NCI-H446 (cell line): ENCODE data around the gene TPST1.
"Not testable (repeated sequence)": the region's sequence is repeated elsewhere in the genome, so short reads cannot be mapped to it uniquely, and the experiment has no call there.

ENCODE experiments used
- DNase-seq, 2 experiments: peaks; one replicate each; lab custom pipeline; 2025; lab: John Stamatoyannopoulos, UW

TPST1 gene

DNA sequence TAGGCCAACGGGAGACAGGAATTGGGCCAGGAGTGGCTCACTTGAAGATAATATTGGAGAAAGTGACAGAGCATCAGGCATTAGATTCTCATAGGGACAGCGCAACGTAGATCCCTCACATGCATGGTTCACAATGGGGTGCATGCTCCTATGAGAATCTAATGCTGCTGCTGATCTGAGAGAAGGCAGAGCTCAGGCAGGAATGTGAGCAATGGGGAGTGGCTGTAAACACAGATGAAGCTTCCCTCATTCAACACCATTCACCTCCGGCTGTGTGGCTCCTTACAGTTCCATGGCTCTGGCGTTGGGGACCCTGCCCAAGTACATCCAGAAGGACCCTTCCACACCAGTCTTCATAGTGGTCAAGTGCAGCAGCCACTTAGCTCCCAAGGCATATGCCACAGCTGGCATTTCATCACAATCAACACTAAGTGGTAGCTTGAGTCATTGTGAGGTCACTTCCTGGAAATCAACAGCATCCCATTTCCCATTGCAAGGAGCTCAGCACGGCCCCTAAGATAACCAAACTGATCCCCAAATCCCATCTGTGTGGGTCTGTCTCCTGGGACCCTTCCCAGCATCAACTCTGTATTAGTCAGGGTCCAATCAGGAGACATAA is 174.5 kb downstream of the TPST1 start:
- DNase-seq: no peak

DNA sequence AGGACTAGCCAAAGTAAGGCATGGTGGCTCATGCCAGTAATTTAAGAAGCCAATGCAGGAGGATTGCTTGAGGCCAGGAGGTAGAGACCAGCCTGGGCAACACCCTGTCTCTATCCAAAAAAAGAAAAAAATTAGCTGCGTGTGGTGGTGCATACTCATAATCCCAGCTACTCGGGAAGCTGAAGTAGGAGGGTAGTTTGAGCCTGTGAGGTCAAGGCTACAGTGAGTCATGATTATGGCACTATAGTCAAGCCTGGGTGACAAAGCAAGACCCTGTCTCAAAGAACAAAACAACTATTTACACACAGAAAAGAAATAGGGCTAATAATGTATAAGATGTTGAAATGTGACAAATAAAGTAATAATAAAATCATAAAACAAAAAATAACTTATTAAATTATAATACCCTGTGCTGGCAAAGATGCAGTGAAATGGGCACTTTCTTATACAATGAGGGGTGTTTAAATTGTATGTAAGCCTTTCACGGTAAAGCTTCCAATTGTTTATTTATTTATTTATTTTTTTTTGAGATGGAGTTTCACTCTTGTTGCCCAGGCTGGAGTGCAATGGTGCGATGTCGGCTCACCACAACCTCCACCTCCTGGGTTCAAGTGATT is 175.2 kb downstream of the TPST1 start:
- no peak for DNase-seq

DNA sequence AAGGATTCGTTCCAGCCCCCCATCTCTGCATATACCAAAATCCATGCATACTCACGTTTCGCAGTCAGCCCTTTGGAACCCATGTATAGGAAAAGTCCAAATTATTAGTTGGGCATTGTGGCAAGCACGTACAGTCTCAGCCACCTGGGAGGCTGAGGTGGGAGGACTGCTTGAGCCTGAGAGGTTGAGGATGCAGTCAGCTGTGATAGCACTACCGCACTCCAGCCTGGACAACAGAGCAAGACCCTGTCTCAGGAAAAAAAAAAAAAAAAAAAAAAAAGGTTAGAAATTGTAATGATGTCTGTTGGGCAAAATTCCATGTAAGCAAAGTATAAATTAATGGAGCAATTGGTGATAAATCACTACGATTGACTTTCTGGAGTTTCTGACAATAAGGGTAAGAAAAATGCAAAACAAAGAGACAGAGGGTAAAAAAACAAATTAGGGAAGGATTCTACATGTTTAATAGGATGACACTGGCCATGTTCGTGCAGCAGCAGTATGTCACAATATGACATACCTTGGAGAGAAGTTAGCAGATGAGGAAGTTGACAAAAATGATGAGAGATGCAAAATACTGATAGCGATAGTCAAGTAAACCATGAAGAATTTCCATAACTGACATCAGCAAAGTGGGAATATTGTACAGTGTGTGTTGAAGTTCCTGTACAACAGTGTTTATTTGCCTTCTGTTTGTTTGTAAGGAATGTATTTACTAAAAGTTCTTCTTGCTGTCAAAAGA is 177.2 kb downstream of the TPST1 start:
- DNase-seq: not testable (repeated sequence)

DNA sequence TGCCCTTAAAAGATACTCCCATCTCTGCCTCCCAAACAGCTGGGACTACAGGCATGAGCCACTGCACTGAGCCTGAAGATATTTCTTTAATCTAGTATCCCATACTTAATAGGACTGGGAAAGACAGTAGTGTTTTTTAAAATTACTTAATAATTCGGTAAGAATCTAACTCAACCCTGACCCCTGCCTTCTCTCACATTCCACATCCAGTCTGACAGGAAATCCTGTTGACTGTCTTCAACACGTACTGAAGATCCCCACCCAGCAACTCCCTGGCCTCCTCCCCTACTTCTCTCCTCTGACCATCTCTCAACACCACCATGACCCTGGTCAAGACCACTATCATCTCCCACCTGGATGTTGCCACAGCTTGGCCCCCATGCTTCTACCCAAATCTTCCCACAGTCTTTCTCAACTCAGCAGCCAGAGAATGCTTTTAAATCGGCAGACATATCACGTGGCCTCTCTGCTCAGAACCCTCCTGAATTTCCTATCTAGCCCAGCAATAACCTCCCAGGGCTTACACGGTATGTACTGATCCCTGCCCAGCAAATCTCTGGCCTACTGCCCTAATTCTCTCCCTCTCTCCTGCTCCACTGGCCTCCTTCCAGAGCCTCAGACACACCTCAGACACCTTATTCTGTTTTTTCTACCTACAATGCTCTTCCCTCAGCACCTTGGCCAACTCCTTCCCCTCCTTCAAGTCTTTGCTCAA is 180.2 kb downstream of the TPST1 start:
- DNase-seq: not testable (repeated sequence)

DNA sequence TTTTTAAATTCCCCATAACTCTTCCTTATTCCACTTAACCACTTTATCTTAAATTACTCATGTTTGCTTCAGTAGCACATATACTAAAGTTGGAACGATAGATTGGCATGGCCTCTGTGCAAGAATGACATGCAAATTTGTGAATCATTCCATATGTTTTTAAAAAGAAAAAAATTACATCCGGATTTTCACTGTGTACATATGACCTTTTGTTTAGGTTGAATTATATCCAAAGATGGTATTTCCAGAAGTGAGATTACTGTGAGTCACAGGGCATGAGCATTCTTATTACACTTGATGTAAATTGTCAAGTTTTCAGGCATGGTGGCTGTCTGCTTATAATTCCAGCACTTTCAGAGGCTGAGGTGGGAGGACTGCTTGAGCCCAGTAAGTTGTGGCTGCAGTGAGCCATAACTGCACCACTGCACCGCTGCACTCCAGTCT is 190.0 kb downstream of the TPST1 start:
- not testable (repeated sequence) for DNase-seq

DNA sequence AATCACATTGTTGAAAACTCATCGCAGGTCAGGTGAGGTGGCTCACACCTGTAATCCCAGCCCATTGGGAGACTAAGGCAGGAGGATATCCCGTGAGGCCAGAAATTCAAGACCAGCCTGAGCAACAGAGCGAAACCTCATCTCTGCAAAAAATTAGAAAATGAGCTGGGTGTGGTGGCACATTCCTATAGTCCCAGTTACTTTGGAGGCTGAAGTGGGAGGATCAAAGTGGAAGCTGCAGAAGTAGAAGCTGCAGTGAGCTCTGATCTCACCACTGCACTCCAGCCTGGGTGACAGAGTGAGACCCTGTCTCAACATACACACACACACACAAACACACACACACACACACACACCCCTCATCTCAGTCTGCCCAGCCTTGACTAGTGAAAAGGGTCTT is 190.9 kb downstream of the TPST1 start:
- DNase-seq: not testable (repeated sequence)

DNA sequence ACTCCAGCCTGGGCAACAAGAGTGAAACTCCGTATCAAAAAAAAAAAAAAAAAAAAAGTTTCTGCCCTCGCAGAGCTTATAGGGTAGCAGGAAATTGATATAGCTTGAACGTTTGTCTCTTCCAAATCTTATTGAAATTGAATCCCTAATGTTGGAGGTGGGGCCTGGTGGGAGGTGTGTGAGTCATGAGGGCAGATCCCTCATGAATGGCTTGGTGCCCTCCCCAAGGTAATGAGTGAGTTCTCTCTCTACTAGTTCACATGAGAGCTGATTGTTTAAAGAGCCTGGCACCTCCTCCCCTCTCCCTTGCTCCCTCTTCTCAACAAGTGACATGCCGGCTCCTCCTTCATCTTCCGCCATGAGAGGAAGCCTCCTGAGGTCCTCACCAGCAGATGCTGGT is 193.7 kb downstream of the TPST1 start:
- not testable (repeated sequence) for DNase-seq

DNA sequence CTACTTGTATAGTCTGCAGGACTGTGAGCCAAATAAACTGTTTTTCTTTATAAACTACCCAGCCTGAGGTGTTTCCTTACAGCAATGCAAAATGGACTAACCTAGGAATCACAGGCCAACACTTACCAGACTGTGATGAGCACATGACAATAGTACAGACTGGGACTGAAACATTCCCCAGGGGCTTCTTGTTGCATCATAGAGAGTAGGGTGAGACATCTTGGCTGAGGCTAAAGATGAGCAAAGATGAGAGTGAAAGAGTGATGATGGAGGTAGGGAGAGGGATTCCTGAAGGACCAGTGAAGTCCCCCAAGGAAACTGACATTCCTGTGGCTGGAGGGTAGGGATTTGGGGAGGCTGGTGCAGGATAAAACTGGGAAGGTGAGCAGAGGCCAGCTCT is 194.4 kb downstream of the TPST1 start:
- no peak for DNase-seq

DNA sequence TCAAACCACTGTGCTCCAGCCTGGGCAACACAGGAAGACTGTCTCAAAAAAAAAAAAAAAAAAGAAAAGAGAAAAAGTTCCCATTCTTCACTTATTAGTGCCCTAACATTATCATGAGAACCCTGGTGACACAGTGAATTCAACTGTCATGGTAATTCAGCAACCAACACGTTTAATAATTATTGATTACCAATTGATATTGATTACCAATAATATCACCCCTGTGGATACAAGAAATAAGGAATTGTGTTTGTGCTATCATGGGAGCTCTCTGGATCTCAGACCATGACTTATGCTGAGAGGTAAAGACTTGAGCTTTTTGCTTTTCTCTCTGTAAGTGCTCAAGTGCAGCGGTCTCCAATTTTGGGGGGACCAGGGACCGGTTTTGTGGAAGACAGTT is 195.3 kb downstream of the TPST1 start:
- no peak for DNase-seq

DNA sequence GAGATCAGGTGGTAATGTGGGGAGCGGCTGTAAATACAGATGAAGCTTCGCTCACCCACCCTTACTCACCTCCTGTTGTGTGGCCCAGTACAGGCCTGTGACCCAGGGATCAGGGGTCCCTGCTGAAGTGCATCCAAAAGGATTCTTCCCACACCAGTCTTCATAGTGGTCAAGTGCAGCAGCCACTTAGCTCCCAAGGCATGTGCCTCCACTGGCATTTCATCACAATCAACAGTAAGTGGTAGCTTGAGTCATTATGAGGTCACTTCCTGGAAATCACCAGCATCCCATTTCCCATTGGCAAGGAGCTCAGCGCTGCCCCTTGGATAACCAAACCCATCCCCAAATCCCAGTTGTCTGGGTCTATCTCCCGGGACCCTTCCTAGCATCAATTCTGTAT is 196.0 kb downstream of the TPST1 start:
- not testable (repeated sequence) for DNase-seq

DNA sequence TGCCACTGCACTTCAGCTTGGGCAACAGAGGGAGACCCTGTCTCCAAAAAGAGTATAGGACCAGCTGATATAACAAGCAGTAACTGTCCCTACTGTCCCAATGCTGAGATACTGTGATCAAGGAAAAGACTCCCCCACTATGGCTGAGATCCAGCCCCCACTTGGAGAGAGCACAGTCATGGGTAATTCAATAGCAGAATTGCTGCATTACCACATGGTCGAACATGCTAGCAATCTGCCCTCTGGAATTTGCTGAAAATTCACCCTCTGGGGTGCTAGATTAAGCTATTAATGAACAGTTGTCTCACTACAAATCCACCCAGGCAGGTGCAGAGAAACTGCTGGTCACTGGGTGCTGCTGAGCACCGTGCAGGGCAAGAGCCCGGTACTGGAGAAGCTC is 196.8 kb downstream of the TPST1 start:
- DNase-seq: not testable (repeated sequence)

DNA sequence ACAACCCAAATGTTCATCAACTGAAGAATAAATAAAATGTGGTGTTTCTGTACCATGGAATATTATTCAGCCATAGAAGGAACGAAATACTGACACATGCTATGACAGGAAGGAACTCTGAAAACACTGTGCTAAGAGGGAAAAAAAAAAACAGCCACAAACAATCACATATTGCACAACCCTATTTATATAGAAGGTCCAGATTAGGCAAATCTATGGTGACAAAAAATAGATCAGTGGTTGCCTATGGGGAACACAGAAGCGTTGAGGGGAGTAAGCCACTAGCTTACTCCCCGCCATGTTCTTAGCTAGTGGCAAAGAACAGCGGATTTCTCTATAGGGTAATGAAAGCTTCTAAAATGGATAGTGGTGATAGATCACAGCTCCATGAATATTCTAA is 198.4 kb downstream of the TPST1 start:
- no peak for DNase-seq

DNA sequence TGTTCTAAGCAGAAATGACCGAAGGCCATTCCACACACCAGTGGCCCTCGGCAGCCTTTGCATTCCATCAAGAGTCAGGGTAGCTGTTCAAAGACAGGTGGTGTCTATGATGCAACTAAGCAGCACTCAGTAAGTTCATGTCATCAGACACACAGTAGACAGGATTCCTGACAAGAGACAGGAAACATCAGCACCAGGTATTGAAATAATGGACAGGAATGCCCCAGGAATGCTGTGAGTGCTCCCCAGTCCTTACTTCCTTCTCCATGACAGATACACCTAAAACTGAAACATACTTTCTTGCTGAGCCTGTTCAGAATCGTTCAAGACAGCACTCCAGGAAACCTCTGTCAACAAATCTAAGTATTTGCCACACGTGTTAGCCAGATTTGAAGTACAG is 204.4 kb downstream of the TPST1 start:
- no peak for DNase-seq
